ENCODE data around the gene TRIM17.
A peak's percentile ranks its signal among the peaks of the same experiment; 100 is the strongest.

Gene TRIM17

GRCh38 chr1:228381356-228381755, 35.3 kb downstream of the TRIM17 start:
- ChIA-PET POLR2A (no interaction called here), CTCF (interaction anchor here (1.7 kb wide), 1 partner anchor 12 kb away, joined by 8 read pairs; no protein-coding TSS in a partner anchor)
- H3K4me3 ChIP-seq (ENCODE audit: low read depth, low read length), result no peak overlapping the region
- DNase-seq (ENCODE audit: low read depth, low spot score), result peak; percentile 17
- TF ChIP-seq CTCF (IDR thresholded peaks at IDR 0.05; ENCODE audit: insufficient read depth, low read length, missing control alignments), result no peak

- POLR2A ChIA-PET, result no interaction called here
- H3K4me3 ChIP-seq (ENCODE audit: low read depth, low read length), result no peak overlapping the region
- TF ChIP-seq CTCF (IDR thresholded peaks at IDR 0.05; ENCODE audit: insufficient read depth, low read length, missing control alignments), result no peak
- DNase-seq (ENCODE audit: low read depth, low spot score), result no peak
- CTCF ChIA-PET, result no interaction called here
These were observed 37.0 kb downstream of the TRIM17 start for GRCh38 chr1:228379666-228380065.

GRCh38 chr1:228378873-228379460, 37.7 kb downstream of the TRIM17 start:
- peak overlapping the region; percentile 64 for H3K4me3 ChIP-seq (ENCODE audit: low read depth, low read length)
- DNase-seq (ENCODE audit: low read depth, low spot score), result no peak
- ChIA-PET POLR2A (no interaction called here), CTCF (interaction anchor here (1.0 kb wide), 1 partner anchor 13 kb away, joined by 3 read pairs; no protein-coding TSS in a partner anchor)
- no peak for TF ChIP-seq CTCF (IDR thresholded peaks at IDR 0.05; ENCODE audit: insufficient read depth, low read length, missing control alignments)

- no peak for DNase-seq (ENCODE audit: low read depth, low spot score)
- peak overlapping the region; percentile 64 for H3K4me3 ChIP-seq (ENCODE audit: low read depth, low read length)
- peak; percentile 43 for TF ChIP-seq CTCF (IDR thresholded peaks at IDR 0.05; ENCODE audit: insufficient read depth, low read length, missing control alignments)
- ChIA-PET POLR2A (interaction anchor here (0.7 kb wide), 1 partner anchor 103 kb away, joined by 3 read pairs; no protein-coding TSS in a partner anchor), CTCF (interaction anchor here (1.0 kb wide), 1 partner anchor 14 kb away, joined by 3 read pairs; no protein-coding TSS in a partner anchor)
These were observed 38.4 kb downstream of the TRIM17 start for GRCh38 chr1:228378090-228378872.

- POLR2A ChIA-PET, result no interaction called here
- CTCF ChIA-PET, result no interaction called here
- no peak for TF ChIP-seq CTCF (IDR thresholded peaks at IDR 0.05; ENCODE audit: insufficient read depth, low read length, missing control alignments)
- no peak for DNase-seq (ENCODE audit: low read depth, low spot score)
- no peak overlapping the region for H3K4me3 ChIP-seq (ENCODE audit: low read depth, low read length)
These were observed 39.0 kb downstream of the TRIM17 start for GRCh38 chr1:228377664-228378089.

Measured in AG04449 (cell line).